ENCODE data around the gene EDAR.

- no peak for TF ChIP-seq POLR2A (IDR thresholded peaks at IDR 0.05; ENCODE audit: low read depth, low read length)
- TF ChIP-seq SMC3 (IDR thresholded peaks at IDR 0.05; ENCODE audit: low read depth, low read length) = no peak
- no peak for TF ChIP-seq MXI1 (IDR thresholded peaks at IDR 0.05; ENCODE audit: borderline replicate concordance, low read depth, low read length)
These were observed 39.9 kb upstream of the EDAR start for GRCh38 chr2:109028738-109029489.

Data from IMR-90 (cell line).